Suppressor macrophage treated with lipopolysaccharide for 4 hours (primary cell): ENCODE data around the gene FOXA2.

Experiments
- DNase-seq: peaks from one replicate; pipeline ENCODE4 v3.0.0-alpha.2; 2020

Gene FOXA2

GRCh38 chr20:22583773-22584521, 425 bp downstream of the FOXA2 start:
- DNase-seq = no peak

DNA sequence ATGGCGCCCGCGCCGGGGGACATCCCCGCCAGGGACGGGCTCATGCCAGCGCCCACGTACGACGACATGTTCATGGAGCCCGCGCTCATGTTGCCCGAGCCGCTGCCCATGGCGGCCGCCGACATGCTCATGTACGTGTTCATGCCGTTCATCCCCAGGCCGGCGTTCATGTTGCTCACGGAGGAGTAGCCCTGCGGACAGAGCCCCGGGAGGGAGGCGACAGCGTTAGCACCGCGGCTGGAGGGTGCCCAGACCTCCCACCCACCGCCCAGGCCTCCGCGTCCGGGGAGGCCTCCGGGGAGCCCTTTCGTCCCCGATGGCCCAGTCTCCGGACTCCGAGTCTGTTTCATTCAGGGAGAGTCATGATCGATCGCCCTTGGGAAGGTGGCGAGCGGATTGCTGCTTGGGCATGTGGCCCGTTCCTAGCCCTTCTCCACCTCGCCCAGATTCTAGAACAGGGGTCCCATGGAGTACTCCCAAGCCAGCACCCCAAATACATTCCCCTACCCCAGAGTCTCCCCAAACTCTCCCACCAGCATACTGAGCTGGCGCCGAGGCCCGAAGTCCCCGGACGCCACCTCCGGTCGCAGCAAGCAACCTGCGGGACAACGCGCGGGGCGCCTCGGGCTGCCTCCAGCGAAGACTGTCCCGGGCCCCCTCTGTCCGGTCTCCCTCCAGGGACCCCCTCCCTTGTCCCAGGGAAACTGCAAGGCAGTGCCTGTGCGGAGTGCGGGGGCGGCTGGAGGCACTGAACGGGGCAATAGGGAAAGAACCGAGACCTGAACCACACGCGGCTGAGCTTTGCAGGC, 1.2 kb downstream of the FOXA2 start:
- no peak for DNase-seq

DNA sequence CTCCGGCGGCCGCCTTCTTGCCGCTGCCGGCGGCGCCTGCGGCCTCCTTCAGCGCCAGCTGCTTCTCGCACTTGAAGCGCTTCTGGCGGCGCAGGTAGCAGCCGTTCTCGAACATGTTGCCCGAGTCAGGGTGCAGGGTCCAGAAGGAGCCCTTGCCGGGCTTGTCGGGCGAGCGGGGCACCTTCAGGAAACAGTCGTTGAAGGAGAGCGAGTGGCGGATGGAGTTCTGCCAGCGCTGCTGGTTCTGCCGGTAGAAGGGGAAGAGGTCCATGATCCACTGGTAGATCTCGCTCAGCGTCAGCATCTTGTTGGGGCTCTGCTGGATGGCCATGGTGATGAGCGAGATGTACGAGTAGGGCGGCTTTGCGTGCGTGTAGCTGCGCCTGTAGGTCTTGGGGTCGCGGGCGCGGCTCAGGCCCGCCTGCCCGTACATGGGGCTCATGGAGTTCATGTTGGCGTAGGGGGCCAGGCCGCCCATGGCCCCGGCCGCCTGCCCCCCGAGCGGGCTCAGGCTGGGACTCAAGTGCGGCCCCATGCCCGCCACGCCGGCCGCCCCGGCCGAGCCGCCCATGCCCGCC, 1.9 kb downstream of the FOXA2 start:
- DNase-seq = no peak

GRCh38 chr20:22581437-22582385, 2.7 kb downstream of the FOXA2 start:
- DNase-seq = no peak

GRCh38 chr20:22579711-22580697, 4.4 kb downstream of the FOXA2 start:
- DNase-seq = no peak

DNA sequence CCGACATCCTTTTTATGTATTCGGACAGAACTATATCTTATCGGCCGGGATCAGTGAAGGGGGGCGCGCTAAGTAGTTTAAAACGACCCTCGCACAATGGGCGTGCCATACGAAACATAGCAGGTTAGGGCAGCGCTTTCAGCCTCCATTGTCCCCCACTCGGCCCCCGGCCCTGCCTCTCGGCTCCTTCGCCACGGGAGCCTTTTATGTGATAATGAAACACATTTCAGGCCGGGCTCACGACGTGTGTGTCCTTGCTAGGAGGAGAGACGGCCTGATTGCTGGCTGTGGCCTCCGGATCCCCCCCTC, 5.3 kb downstream of the FOXA2 start:
- DNase-seq = no peak

DNA sequence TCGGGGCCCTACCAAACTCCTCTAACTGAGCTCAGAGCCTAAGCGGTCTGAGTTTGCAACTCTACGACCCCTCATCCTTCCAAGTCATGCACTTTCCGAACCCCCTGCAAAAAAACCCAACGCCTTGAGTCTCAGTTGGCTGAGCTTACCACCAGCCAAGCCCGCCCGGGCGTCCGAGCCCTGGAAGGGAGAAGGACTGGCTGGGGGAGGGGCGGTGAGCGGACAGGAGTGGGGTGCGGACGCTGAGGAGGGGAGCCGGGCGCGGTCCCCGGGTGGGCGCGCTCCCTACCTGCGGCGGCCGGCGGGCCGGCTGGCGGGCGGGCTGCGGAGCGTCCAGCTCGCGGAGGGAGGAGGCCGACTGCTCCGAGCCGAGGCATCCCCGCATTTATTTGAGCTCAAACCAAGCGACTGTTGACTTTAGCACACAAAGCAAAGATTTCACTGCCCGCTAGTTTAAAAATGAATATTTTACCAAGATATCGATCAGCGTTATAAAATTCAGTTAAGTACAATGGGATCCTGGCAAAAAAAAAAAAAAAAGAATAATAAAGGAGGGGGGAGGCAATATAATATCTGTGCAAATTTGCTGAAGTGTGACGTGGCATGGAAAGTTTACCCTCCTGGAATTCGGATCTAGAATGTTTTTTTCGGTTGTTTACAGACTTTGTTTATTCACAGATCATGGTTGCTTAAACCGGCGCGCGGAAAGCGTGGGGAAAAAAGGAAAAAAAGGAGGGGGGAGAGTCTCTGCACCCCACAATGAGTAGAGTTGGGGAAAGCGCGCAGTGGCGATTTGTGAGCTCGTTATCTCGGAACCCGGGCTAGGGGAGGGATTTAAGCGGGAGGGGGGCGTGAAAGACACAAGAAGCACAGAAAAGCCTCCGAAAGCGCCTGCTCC, 5.9 kb downstream of the FOXA2 start:
- DNase-seq = no peak

DNA sequence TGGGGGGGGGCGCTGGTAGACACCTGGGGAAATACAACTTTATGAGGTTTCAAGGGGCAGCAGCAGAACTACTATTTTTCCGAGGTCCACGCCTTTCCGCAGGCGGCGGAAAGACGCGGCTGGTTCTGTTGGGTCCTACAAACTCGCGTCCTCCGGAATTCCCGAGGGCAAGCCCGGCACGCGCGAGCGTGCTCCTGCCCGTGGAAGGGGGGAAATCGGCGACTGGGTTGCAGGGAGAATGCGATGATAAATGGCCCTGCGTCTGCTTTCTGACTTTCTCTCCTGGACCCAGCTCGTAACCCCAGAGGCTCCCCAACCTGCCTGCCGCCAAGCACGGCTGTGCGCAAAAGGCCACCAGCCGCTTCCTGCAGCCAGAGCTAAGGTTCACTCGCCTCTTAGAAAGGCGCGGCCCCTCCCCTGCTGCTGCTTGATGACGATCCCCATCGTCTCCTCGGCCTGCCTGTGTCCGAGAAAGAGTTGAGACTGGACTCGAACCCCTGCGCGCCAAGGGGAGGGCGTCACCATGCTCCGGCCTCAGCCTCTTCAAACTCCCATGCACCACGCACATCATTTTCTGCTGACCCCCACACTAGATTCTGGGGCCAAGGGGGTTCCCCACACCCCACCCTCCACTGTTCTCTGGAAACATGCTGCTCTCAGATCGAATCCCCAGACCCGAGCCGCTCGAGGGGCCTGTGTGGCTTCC, 6.7 kb downstream of the FOXA2 start:
- no peak for DNase-seq

GRCh38 chr20:22576733-22577514, 7.4 kb downstream of the FOXA2 start:
- no peak for DNase-seq

- no peak for DNase-seq
Measured at GRCh38 chr20:22576273-22576672, 8.1 kb downstream of the FOXA2 start.

DNA sequence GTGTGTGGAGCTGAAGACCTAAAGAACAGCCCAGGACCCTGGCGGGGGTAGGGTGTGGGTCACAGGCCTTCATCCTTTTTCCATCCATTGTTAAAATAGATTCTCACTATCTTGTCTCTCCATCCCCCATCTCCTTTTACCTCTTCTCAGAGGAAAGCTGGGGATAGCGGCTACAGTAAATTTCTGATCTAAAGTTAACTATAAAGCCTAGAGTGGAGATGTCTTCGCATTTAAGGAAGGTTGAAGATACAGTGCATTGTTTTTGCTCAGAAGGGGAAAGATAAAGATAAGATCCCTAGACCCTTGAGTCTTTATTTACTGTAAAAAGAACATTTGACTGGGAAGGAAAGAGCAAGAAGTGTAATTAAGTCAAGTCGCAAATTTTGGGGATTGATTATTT, 8.6 kb downstream of the FOXA2 start:
- no peak for DNase-seq

DNA sequence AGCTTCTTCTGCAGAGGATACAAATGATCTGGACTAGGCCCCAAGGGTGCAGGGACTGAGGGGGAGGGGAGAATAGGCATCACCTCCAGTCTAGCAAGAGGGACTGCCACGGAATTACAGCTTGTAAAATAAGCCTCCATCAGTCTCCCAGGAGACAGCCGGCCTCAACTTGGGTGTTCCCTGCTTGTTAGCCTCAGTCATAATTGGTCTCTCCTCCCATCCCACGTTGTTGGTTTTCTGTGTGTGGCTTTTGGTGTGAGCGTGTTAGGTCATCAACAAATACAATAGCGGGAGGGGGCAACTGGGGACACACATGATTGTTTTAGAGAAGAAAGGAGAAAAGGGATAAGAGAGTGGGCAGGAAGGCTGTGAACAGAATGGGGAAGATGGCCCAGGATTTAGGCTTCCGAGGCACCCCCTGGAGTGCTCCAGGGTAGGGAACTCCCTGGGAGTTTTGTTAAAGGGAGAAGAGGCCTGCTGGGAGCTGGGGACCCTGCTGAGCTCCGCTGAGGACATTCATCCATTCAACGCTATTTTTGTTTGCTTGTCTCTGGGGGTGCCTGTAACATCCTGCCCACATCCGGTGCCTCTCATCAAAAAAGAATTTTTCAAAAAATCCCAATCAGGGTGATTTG, 9.2 kb downstream of the FOXA2 start:
- no peak for DNase-seq

DNA sequence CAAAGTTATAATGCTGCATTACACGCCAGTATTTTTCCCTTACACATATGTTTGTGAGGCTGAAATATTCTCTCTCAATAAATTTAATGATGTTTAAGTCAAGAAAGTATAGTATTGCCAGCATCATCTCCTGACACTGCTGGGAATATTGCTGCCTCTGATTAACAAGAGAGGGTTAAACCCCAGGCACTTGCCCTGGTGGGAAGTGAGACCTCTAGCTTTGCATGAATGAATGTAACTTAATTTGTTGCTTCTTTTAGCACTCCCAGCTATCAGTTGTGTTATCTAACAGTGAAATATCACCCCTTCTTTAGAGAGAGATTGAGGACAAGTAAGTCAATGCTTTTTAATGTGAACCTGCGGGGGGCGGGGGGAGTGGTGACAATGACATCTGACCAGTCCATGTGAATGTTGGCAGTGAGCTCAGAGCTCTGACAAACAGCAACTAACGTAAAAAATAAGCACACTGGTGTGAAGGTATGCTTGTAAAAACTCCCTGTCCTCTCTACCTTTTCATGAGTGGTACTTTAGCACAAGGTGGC, 9.8 kb downstream of the FOXA2 start:
- DNase-seq = no peak

DNA sequence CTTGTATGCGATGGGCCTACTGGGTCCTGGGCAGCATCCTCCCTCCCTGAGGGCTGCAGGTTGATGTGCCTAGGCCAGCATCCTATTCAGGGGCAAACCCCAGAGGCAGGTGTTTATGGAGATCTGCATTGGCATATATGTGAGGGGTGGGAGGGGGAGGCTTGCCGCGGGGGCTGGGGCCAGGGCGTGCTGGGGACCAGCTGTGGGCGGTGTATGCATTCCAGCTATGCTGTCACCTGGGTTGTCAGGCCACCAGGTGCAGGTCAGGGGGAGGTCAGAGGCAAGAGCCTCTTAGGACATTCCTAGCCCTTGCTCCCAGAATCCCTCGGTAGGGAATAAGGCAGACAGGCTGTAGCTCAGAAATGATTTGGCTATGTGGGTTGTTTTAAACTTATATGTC, 11.9 kb downstream of the FOXA2 start:
- no peak for DNase-seq

DNA sequence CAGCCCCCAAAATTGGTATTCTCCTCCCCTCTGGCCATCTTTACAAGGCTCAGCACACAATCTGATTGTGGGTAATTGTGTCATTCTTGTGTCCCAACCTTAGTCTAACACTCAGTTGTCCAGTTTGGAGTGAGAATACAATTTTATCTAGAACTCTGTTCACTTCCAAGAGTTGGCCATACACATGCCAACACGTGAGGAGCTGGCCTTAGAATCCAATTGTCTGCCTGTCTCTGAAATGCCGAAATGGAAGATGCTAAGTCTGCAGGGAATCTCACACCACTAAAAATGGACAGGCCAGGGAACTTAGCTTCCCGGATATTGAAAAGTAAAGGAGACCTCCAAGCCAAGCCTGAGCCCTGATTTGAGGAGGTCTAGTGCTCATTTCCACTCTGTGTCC, 12.3 kb downstream of the FOXA2 start:
- DNase-seq = no peak

- no peak for DNase-seq
Measured at GRCh38 chr20:22569353-22569752, 15.0 kb downstream of the FOXA2 start.

GRCh38 chr20:22568872-22569344, 15.5 kb downstream of the FOXA2 start:
- DNase-seq = no peak
